Endothelial cell of umbilical vein (primary cell): ENCODE data around the gene MICAL3. TPM values are rescaled to one million over a fixed set of nuclear protein-coding genes. Genes with fewer than 3 reads are reported as not detected.

Source experiments
- BruUV-seq: library from RNA; stranded (reverse); fragments of 400-500 nt; replicated peaks from 2 replicates; lab custom pipeline; 2021; lab: Mats Ljungman, UMichigan
- CTCF ChIA-PET: fragments of 300-600, 350-600 bp; sonication (Branson Sonifier 250); formaldehyde crosslinking; loops from one replicate; lab custom pipeline; 2021; ENCODE audit warnings: antibody characterized with exemption, inconsistent platforms; lab: Charles Lee
- POLR2A ChIA-PET: fragments of 300-600, 350-600 bp; sonication (Branson Sonifier 250); formaldehyde crosslinking; loops from one replicate; lab custom pipeline; 2021; ENCODE audit warnings: antibody characterized with exemption, inconsistent platforms; lab: Charles Lee
- DNase-seq: peaks from one replicate; pipeline ENCODE4 v3.0.0-alpha.2; 2011; ENCODE audit warnings: low read depth, low spot score
- FAIRE-seq: peaks from 2 replicates; lab custom pipeline; 2011; peaks lifted over from hg19 to GRCh38; lab: Jason Lieb, UNC
- H2AFZ ChIP-seq: 2 replicates; pipeline ENCODE4 v1.6.0; 2012; ENCODE audit warnings: low read depth, low read length, control low read depth, inconsistent platforms
- H3K27ac ChIP-seq: 2 replicates; pipeline ENCODE4 v1.5.1; 2011; ENCODE audit warnings: low read depth, mild to moderate bottlenecking, control low read depth, low read length, moderate library complexity; ENCODE audit not compliant: insufficient read depth
- H3K27me3 ChIP-seq, 2 experiments: 2 replicates each; pipeline versions ENCODE4 v1.6.0 to v1.6.1; 2011; ENCODE audit warnings: low read length in 2 of 2, mixed read lengths in 1 of 2; ENCODE audit not compliant: control insufficient read depth in 2 of 2, insufficient read depth in 2 of 2
- H3K36me3 ChIP-seq, 2 experiments: 2 replicates in 1 of 2; 3 replicates in 1 of 2; pipeline ENCODE4 v1.5.1; 2011; ENCODE audit warnings: low read length in 2 of 2, mild to moderate bottlenecking in 1 of 2, moderate library complexity in 1 of 2; ENCODE audit not compliant: control insufficient read depth in 2 of 2, insufficient read depth in 2 of 2; ENCODE audit errors: extremely low read depth in 1 of 2
- H3K4me1 ChIP-seq: 3 replicates; pipeline ENCODE4 v1.5.1; 2011; ENCODE audit warnings: mild to moderate bottlenecking, low read length; ENCODE audit not compliant: control insufficient read depth, insufficient read depth; ENCODE audit errors: extremely low read depth
- H3K4me2 ChIP-seq: 2 replicates; pipeline ENCODE4 v1.6.1; 2011; ENCODE audit warnings: low read length, control low read depth, mixed read lengths; ENCODE audit not compliant: insufficient read depth
- H3K4me3 ChIP-seq, 3 experiments: fragments of 200-600 bp in 1 of 3; sonication (generic), shearing (Covaris generic) in 1 of 3; replicated peaks in 1 of 3; 2 replicates each; pipeline ENCODE4 v1.5.1; 2011 to 2016; ENCODE audit warnings: control low read depth in 3 of 3, low read length in 3 of 3, mild to moderate bottlenecking in 2 of 3, inconsistent platforms in 1 of 3, low read depth in 1 of 3, moderate library complexity in 1 of 3; ENCODE audit not compliant: insufficient read depth in 1 of 3
- H3K79me2 ChIP-seq: 2 replicates; pipeline ENCODE4 v1.6.0; 2012; ENCODE audit warnings: low read length, inconsistent platforms; ENCODE audit not compliant: control insufficient read depth, insufficient read depth
- H3K9ac ChIP-seq: replicated peaks from 2 replicates; pipeline ENCODE3; 2011; ENCODE audit warnings: low read length, control low read depth; ENCODE audit not compliant: insufficient read depth; ENCODE audit errors: extremely low read depth
- H3K9me1 ChIP-seq: replicated peaks from 3 replicates; pipeline ENCODE4 v1.6.0; 2011; ENCODE audit warnings: mild to moderate bottlenecking, low read length; ENCODE audit not compliant: control insufficient read depth, insufficient read depth; ENCODE audit errors: extremely low read depth
- H3K9me3 ChIP-seq: replicated peaks from 2 replicates; pipeline ENCODE4 v1.5.1; 2012; ENCODE audit warnings: low read length, inconsistent platforms; ENCODE audit not compliant: control insufficient read depth, insufficient read depth
- H4K20me1 ChIP-seq: replicated peaks from 2 replicates; pipeline ENCODE3; 2011; ENCODE audit warnings: mild to moderate bottlenecking, low read length; ENCODE audit not compliant: control insufficient read depth, insufficient read depth; ENCODE audit errors: extremely low read depth
- EZH2 ChIP-seq: IDR thresholded peaks from 2 replicates; pipeline ENCODE4 v1.6.1; 2012; ENCODE audit warnings: borderline replicate concordance, low read depth, mild to moderate bottlenecking, moderate library complexity, low read length, inconsistent platforms; ENCODE audit not compliant: severe bottlenecking
- MAX ChIP-seq: IDR thresholded peaks from 2 replicates; pipeline ENCODE4 v1.6.1; 2011; ENCODE audit not compliant: insufficient read depth, insufficient read length
- MYC ChIP-seq: IDR thresholded peaks from one replicate; pipeline ENCODE4 v1.6.1; 2011; ENCODE audit warnings: mild to moderate bottlenecking, low read depth, low read length
- POLR2AphosphoS5 ChIP-seq: IDR thresholded peaks from 2 replicates; pipeline ENCODE4 v1.6.1; 2012; ENCODE audit warnings: low read depth, mild to moderate bottlenecking, control low read depth, low read length, moderate library complexity; ENCODE audit not compliant: insufficient read depth
- dilution Hi-C: fragments of 300-500 bp; cut with MboI; formaldehyde crosslinking; loops from one replicate; pipeline ENCODE4 v1.15.0; 2019; ENCODE audit warnings: low sequenced_read_pairs; ENCODE audit not compliant: extremely low pct_ligation_motif_present
- intact Hi-C: fragments of 100-400 bp; cut with micrococcal nuclease; formaldehyde crosslinking; loops from one replicate; pipeline ENCODE4 v1.10.0; 2022
- polyA plus RNA-seq, 4 experiments: library from polyadenylated mRNA; depleted of rRNA in 3 of 4; stranded (reverse) in 3 of 4; unstranded in 1 of 4; fragments of >200 nt; gene quantifications; 2 replicates each; pipeline versions ENCODE4 v1.2.1 to v1.2.3, GENCODE V29; 2011 to 2012; ENCODE audit warnings: missing spikeins in 1 of 4
- total RNA-seq: library from RNA; stranded (reverse); gene quantifications from 2 replicates; pipeline ENCODE4 v1.2.3, GENCODE V29; 2021

The MICAL3 gene
- total and polyA plus RNA-seq, 2 donors (not counting 3 experiments of a cell fraction or from before 2014, with no cell fraction given), result 14.5 to 63.7 TPM

- Histone ChIP-seq H3K36me3 (no peaks in the 10 kb centered on the region), H3K9me1 (no peaks in the 10 kb centered on the region), H3K27me3 (no peaks in the 10 kb centered on the region), H3K9ac (no peak overlapping the region), H3K4me3 (no peak overlapping the region), H3K9me3 (no peaks in the 10 kb centered on the region), H3K4me2 (no peak overlapping the region), H4K20me1 (no peaks in the 10 kb centered on the region), H3K27ac (no peak overlapping the region), H3K4me1 (peaks cover 18% of the 10 kb centered on the region), H2AFZ (no peak overlapping the region), H3K79me2 (peaks cover 50% of the 10 kb centered on the region)
- intact Hi-C loops (no loop called here), dilution Hi-C loops (no loop called here)
- no TSS peak for BruUV-seq
- TF ChIP-seq MAX (no peak), EZH2 (no peak)
- DNase-seq (no peak), FAIRE-seq (no peak)
- ChIA-PET POLR2A (no interaction called here), CTCF (interaction anchor here (0.5 to 1.4 kb wide), 3 partner anchors 9 to 1198 kb away, joined by 3 to 4 read pairs (median 4); no protein-coding TSS in a partner anchor)
Measured at GRCh38 chr22:17916226-17916889, 108.0 kb downstream of the MICAL3 start.

GRCh38 chr22:17915676-17916075 lies 108.7 kb downstream of the MICAL3 start:
- Histone ChIP-seq H3K79me2 (peaks cover 47% of the 10 kb centered on the region), H3K27me3 (no peaks in the 10 kb centered on the region), H2AFZ (no peak overlapping the region), H3K4me2 (no peak overlapping the region), H3K4me1 (peaks cover 19% of the 10 kb centered on the region), H3K36me3 (no peaks in the 10 kb centered on the region), H4K20me1 (no peaks in the 10 kb centered on the region), H3K27ac (no peak overlapping the region), H3K9me1 (no peaks in the 10 kb centered on the region), H3K9ac (no peak overlapping the region), H3K4me3 (no peak overlapping the region), H3K9me3 (no peaks in the 10 kb centered on the region)
- no peak for FAIRE-seq
- DNase-seq, result no peak
- TF ChIP-seq MYC, result no peak
- no peak for TF ChIP-seq POLR2AphosphoS5
- ChIA-PET CTCF (interaction anchor here (1.4 kb wide), 2 partner anchors 9 to 12 kb away, joined by 3 to 4 read pairs; no protein-coding TSS in a partner anchor), POLR2A (no interaction called here)
- intact Hi-C loops, result no loop called here
- no TSS peak for BruUV-seq
- dilution Hi-C loops, result no loop called here
